Measurements from ENCODE around the gene ACSS3.

The ACSS3 gene

DNA sequence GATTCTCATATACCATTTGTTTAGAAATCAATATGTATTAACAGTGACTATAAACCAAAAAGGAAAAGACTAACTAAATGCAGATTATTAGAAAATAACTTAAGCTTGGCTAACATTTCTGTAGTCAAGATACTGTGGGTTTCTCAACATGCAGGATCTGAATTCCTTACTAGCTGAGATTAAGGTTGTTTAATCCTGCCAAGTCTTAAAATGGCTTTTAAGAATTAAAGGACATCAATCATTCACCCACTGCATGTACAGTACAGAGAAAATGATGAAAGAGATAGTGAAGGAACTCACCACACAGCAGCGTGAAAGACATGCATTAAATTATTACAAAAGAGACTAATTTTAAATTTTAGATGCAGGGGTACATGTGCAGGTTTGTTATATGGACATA lies 3.8 kb downstream of the ACSS3 start:
- no peaks in the 10 kb centered on the region for H3K4me1 ChIP-seq (ENCODE audit: control insufficient read depth, insufficient read depth, low read length)
- H3K9me3 ChIP-seq (ENCODE audit: control insufficient read depth, insufficient read depth, low read depth, low read length), result no peaks in the 10 kb centered on the region
- CTCF ChIA-PET, result no interaction called here
- no peak overlapping the region for H3K4me3 ChIP-seq (ENCODE audit: low read depth, low read length)
- no peak overlapping the region for H3K27ac ChIP-seq (ENCODE audit: extremely low read depth, low read depth, low read length)
- TF ChIP-seq, protein P1, sequence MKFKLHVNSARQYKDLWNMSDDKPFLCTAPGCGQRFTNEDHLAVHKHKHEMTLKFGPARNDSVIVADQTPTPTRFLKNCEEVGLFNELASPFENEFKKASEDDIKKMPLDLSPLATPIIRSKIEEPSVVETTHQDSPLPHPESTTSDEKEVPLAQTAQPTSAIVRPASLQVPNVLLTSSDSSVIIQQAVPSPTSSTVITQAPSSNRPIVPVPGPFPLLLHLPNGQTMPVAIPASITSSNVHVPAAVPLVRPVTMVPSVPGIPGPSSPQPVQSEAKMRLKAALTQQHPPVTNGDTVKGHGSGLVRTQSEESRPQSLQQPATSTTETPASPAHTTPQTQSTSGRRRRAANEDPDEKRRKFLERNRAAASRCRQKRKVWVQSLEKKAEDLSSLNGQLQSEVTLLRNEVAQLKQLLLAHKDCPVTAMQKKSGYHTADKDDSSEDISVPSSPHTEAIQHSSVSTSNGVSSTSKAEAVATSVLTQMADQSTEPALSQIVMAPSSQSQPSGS (tag by site-specific recombination; IDR thresholded peaks at IDR 0.05; ENCODE audit: low read depth), result no peak
- TF ChIP-seq ZNF747 (tag by site-specific recombination; IDR thresholded peaks at IDR 0.05) (no peak), GLI2 (tag by site-specific recombination; IDR thresholded peaks at IDR 0.05; ENCODE audit: borderline replicate concordance, low read depth) (no peak), ZNF121 (tag by site-specific recombination; IDR thresholded peaks at IDR 0.05) (no peak), ZNF621 (tag by site-specific recombination; IDR thresholded peaks at IDR 0.05) (no peak), ZNF792 (tag by site-specific recombination; IDR thresholded peaks at IDR 0.05) (no peak), ZNF426 (tag by site-specific recombination; IDR thresholded peaks at IDR 0.05) (no peak), ZNF184 (tag by site-specific recombination; IDR thresholded peaks at IDR 0.05) (no peak), FEZF1 (tag by site-specific recombination; IDR thresholded peaks at IDR 0.05) (no peak), ZNF501 (tag by site-specific recombination; IDR thresholded peaks at IDR 0.05) (no peak), KLF16 (tag by site-specific recombination; IDR thresholded peaks at IDR 0.05) (no peak), ZNF660 (tag by site-specific recombination; IDR thresholded peaks at IDR 0.05) (no peak), ZSCAN16 (tag by site-specific recombination; IDR thresholded peaks at IDR 0.05) (no peak), ZNF704 (tag by site-specific recombination; IDR thresholded peaks at IDR 0.05) (no peak), YY1 (tag by site-specific recombination; IDR thresholded peaks at IDR 0.05) (no peak), ZNF777 (tag by site-specific recombination; IDR thresholded peaks at IDR 0.05; ENCODE audit: borderline replicate concordance) (no peak), ZNF596 (tag by site-specific recombination; IDR thresholded peaks at IDR 0.05) (no peak)
- POLR2A ChIA-PET, result no interaction called here
- no peaks in the 10 kb centered on the region for H3K36me3 ChIP-seq (ENCODE audit: control insufficient read depth in 2 of 2, insufficient read depth in 1 of 2, low read length in 2 of 2)

GRCh38 chr12:81083018-81083417 lies 5.1 kb downstream of the ACSS3 start:
- TF ChIP-seq ZNF433 (tag by site-specific recombination; IDR thresholded peaks at IDR 0.05; ENCODE audit: low read depth) (no peak), HIC1 (tag by site-specific recombination; IDR thresholded peaks at IDR 0.05) (no peak), ZNF571 (tag by site-specific recombination; IDR thresholded peaks at IDR 0.05) (no peak), ZBTB1 (tag by site-specific recombination; IDR thresholded peaks at IDR 0.05) (no peak), ZNF138 (tag by site-specific recombination; IDR thresholded peaks at IDR 0.05; ENCODE audit: borderline replicate concordance) (no peak), ZNF121 (tag by site-specific recombination; IDR thresholded peaks at IDR 0.05) (no peak)
- Histone ChIP-seq H3K9me3 (ENCODE audit: control insufficient read depth, insufficient read depth, low read depth, low read length) (no peaks in the 10 kb centered on the region), H3K4me3 (ENCODE audit: low read depth, low read length) (no peak overlapping the region), H3K36me3 (ENCODE audit: control insufficient read depth in 2 of 2, insufficient read depth in 1 of 2, low read length in 2 of 2) (no peaks in the 10 kb centered on the region), H3K27ac (ENCODE audit: extremely low read depth, low read depth, low read length) (no peak overlapping the region), H3K4me1 (ENCODE audit: control insufficient read depth, insufficient read depth, low read length) (no peaks in the 10 kb centered on the region)
- ChIA-PET CTCF (no interaction called here), POLR2A (no interaction called here)
